Measurements from ENCODE around the gene PTEN. TPM values are rescaled to one million over a fixed set of nuclear protein-coding genes. Genes with fewer than 3 reads are reported as not detected.

PTEN gene
- total RNA-seq, 1 experiment from 2014 or later, result 44.6 TPM

- CTCF ChIA-PET, result interaction anchor here (1.9 kb wide), 1 partner anchor 14 kb away, joined by 4 read pairs; no protein-coding TSS in a partner anchor
- no peaks in the 10 kb centered on the region for H3K27me3 Mint-ChIP-seq (ENCODE audit: unreplicated experiment)
- H3K36me3 Mint-ChIP-seq (ENCODE audit: insufficient read depth, unreplicated experiment), result peaks cover 40% of the 10 kb centered on the region
- intact Hi-C loops (cut with micrococcal nuclease; ENCODE audit: unreplicated experiment), result loop anchor here (2.0 to 5.0 kb wide), 3 partner anchors 252 to 692 kb away; no protein-coding TSS in a partner anchor
- no peak overlapping the region for H3K27ac Mint-ChIP-seq (ENCODE audit: unreplicated experiment)
- no TSS peak for BruUV-seq (replicated peaks)
- no peak overlapping the region for H3K4me3 Mint-ChIP-seq (ENCODE audit: low read depth, unreplicated experiment)
- peaks cover 17% of the 10 kb centered on the region for H3K4me1 Mint-ChIP-seq (ENCODE audit: low read depth, unreplicated experiment)
- no peak for DNase-seq
- TF ChIP-seq CTCF (IDR thresholded peaks at IDR 0.05; ENCODE audit: unreplicated experiment), result peak; percentile 24
- H3K9me3 Mint-ChIP-seq (ENCODE audit: low read depth, unreplicated experiment), result no peaks in the 10 kb centered on the region
These were observed 3.1 kb upstream of the PTEN start for GRCh38 chr10:87860156-87860795.

- Mint-ChIP-seq H3K27ac (ENCODE audit: unreplicated experiment) (peak overlapping the region; percentile 76), H3K27me3 (ENCODE audit: unreplicated experiment) (no peaks in the 10 kb centered on the region), H3K36me3 (ENCODE audit: insufficient read depth, unreplicated experiment) (peaks cover 47% of the 10 kb centered on the region), H3K9me3 (ENCODE audit: low read depth, unreplicated experiment) (no peaks in the 10 kb centered on the region), H3K4me3 (ENCODE audit: low read depth, unreplicated experiment) (peak overlapping the region; percentile 92), H3K4me1 (ENCODE audit: low read depth, unreplicated experiment) (peaks cover 17% of the 10 kb centered on the region)
- DNase-seq, result no peak
- no peak for TF ChIP-seq CTCF (IDR thresholded peaks at IDR 0.05; ENCODE audit: unreplicated experiment)
- CTCF ChIA-PET, result interaction anchor here (1.6 to 1.9 kb wide), 2 partner anchors 15 to 253 kb away, joined by 4 to 6 read pairs; no protein-coding TSS in a partner anchor
- BruUV-seq (replicated peaks), result no TSS peak
- intact Hi-C loops (cut with micrococcal nuclease; ENCODE audit: unreplicated experiment), result loop anchor here (2.0 to 5.0 kb wide), 3 partner anchors 251 to 691 kb away; no protein-coding TSS in a partner anchor
These were observed 2.5 kb upstream of the PTEN start for GRCh38 chr10:87860816-87861403.

- BruUV-seq (replicated peaks), result TSS peak; percentile 64
- CTCF ChIA-PET, result interaction anchor here (1.6 to 1.9 kb wide), 4 partner anchors 16 to 524 kb away, joined by 3 to 6 read pairs (median 4); no protein-coding TSS in a partner anchor
- H3K36me3 Mint-ChIP-seq (ENCODE audit: insufficient read depth, unreplicated experiment), result peaks cover 48% of the 10 kb centered on the region
- no peak for TF ChIP-seq CTCF (IDR thresholded peaks at IDR 0.05; ENCODE audit: unreplicated experiment)
- no peaks in the 10 kb centered on the region for H3K9me3 Mint-ChIP-seq (ENCODE audit: low read depth, unreplicated experiment)
- peak overlapping the region; percentile 92 for H3K4me3 Mint-ChIP-seq (ENCODE audit: low read depth, unreplicated experiment)
- intact Hi-C loops (cut with micrococcal nuclease; ENCODE audit: unreplicated experiment), result loop anchor here (2.0 to 5.0 kb wide), 3 partner anchors 251 to 691 kb away; no protein-coding TSS in a partner anchor
- H3K27me3 Mint-ChIP-seq (ENCODE audit: unreplicated experiment), result no peaks in the 10 kb centered on the region
- peak; percentile 63 for DNase-seq
- peak overlapping the region; percentile 76 for H3K27ac Mint-ChIP-seq (ENCODE audit: unreplicated experiment)
- H3K4me1 Mint-ChIP-seq (ENCODE audit: low read depth, unreplicated experiment), result peaks cover 17% of the 10 kb centered on the region
These were observed 1.9 kb upstream of the PTEN start for GRCh38 chr10:87861566-87861952.

- no TSS peak for BruUV-seq (replicated peaks)
- no peaks in the 10 kb centered on the region for H3K27me3 Mint-ChIP-seq (ENCODE audit: unreplicated experiment)
These were observed 1.3 kb upstream of the PTEN start for GRCh38 chr10:87861953-87862678.

More at GRCh38 chr10:87861953-87862678, 1.3 kb upstream of the PTEN start:
- CTCF ChIA-PET, result interaction anchor here (1.1 to 1.9 kb wide), 5 partner anchors 16 to 525 kb away, joined by 3 to 6 read pairs (median 4); no protein-coding TSS in a partner anchor
- Mint-ChIP-seq H3K4me1 (ENCODE audit: low read depth, unreplicated experiment) (peaks cover 17% of the 10 kb centered on the region), H3K9me3 (ENCODE audit: low read depth, unreplicated experiment) (no peaks in the 10 kb centered on the region), H3K36me3 (ENCODE audit: insufficient read depth, unreplicated experiment) (peaks cover 48% of the 10 kb centered on the region), H3K27ac (ENCODE audit: unreplicated experiment) (peak overlapping the region; percentile 76), H3K4me3 (ENCODE audit: low read depth, unreplicated experiment) (peak overlapping the region; percentile 92)
- intact Hi-C loops (cut with micrococcal nuclease; ENCODE audit: unreplicated experiment), result loop anchor here (2.0 to 5.0 kb wide), 3 partner anchors 250 to 690 kb away; no protein-coding TSS in a partner anchor
- TF ChIP-seq CTCF (IDR thresholded peaks at IDR 0.05; ENCODE audit: unreplicated experiment), result no peak
- peak; percentile 93 for DNase-seq
